ENCODE data around the gene TMEM185B.

DNA sequence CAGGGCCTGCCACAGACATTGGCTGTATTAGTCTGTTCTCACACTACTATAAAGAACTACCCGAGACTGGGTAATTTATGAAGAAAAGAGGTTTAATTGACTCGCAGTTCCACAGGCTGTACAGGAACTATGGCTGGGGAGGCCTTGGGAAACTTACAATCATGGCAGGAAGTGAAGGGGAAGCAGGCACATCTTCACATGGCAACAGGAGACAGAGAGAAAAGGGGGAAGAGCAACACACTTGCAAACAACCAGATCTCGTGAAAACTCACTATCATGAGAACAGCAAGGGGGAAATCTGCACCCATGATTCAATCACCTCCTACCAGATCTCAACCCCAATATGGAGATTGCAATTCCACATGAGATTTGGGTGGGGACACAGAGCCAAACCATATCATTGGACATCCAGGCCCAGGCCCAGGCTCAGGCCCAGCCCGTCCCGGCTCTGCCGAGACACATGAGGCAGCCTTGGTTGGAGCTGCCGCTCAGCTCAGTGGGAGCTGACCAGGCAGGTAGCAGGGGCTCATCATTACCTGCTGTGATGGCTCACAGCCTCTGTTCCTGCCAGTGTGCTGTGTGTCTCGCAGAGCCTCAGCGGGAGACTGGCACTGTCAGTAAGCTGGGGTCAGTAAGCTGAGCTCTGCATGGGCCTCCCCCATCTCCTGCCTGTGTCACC is 20.8 kb upstream of the TMEM185B start:
- TF ChIP-seq, protein P1, sequence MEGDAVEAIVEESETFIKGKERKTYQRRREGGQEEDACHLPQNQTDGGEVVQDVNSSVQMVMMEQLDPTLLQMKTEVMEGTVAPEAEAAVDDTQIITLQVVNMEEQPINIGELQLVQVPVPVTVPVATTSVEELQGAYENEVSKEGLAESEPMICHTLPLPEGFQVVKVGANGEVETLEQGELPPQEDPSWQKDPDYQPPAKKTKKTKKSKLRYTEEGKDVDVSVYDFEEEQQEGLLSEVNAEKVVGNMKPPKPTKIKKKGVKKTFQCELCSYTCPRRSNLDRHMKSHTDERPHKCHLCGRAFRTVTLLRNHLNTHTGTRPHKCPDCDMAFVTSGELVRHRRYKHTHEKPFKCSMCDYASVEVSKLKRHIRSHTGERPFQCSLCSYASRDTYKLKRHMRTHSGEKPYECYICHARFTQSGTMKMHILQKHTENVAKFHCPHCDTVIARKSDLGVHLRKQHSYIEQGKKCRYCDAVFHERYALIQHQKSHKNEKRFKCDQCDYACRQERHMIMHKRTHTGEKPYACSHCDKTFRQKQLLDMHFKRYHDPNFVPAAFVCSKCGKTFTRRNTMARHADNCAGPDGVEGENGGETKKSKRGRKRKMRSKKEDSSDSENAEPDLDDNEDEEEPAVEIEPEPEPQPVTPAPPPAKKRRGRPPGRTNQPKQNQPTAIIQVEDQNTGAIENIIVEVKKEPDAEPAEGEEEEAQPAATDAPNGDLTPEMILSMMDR (IDR thresholded peaks at IDR 0.05), result no peak
- no peak for TF ChIP-seq POLR2AphosphoS5 (IDR thresholded peaks at IDR 0.05)
